ENCODE results near the gene FRMPD2.
"Not testable (repeated sequence)": the region's sequence is repeated elsewhere in the genome, so short reads cannot be mapped to it uniquely, and the experiment has no call there.

The FRMPD2 gene

DNA sequence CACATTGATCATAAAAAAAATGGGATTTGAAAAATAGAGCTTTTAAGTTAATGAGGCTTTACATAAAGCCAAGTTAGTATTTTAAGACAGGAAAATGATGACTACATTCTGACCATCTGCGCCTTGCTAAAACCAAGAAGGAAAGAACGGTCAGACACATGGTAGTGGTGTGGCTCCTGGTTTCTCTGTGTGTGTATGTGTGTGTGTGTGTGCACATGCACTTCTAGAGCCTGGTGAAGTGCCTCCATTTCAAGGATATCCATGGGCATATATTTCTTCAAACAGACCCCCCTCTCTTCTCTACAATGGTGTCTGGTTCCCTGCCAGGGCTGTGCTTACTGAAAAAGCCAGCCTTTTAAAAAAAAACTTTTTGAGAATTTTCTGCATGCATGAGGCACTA lies 80.9 kb downstream of the FRMPD2 start:
- no peak for DNase-seq (ENCODE audit: low read depth)
- H3K4me3 ChIP-seq (ENCODE audit: low read depth, low read length), result no peak overlapping the region
- TF ChIP-seq, protein P1, sequence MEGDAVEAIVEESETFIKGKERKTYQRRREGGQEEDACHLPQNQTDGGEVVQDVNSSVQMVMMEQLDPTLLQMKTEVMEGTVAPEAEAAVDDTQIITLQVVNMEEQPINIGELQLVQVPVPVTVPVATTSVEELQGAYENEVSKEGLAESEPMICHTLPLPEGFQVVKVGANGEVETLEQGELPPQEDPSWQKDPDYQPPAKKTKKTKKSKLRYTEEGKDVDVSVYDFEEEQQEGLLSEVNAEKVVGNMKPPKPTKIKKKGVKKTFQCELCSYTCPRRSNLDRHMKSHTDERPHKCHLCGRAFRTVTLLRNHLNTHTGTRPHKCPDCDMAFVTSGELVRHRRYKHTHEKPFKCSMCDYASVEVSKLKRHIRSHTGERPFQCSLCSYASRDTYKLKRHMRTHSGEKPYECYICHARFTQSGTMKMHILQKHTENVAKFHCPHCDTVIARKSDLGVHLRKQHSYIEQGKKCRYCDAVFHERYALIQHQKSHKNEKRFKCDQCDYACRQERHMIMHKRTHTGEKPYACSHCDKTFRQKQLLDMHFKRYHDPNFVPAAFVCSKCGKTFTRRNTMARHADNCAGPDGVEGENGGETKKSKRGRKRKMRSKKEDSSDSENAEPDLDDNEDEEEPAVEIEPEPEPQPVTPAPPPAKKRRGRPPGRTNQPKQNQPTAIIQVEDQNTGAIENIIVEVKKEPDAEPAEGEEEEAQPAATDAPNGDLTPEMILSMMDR (IDR thresholded peaks at IDR 0.05; ENCODE audit: low read depth, low read length, missing control alignments), result no peak
- in situ Hi-C loops (cut with HindIII; ENCODE audit: low sequenced_read_pairs), result no loop called here

DNA sequence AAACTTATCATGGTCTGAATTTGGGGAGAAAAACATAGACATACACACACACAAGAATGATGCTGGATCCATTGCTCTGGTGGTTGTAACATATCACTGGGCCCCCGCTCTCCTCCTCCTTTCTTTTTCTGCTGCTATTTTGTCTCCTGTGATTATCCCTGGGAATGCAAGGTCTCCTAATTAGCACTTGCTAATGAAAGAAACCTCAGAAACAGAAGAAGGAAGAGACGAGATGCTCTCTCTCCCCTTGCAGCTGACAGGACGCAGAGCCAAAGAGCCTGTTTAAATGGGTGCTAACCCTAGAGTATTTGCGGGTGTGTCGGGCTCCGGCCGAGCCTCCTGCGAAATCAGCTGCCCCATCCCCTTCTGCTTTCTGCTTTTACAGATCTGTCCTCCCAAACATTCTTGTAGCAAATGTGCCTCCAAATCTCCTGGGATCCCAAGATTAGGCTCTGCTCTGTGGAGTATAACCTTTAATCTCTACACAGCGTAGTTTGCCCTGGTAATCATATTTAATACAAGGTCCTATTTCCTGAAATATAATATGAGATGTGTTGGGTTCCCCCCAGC lies 81.5 kb downstream of the FRMPD2 start:
- no peak for DNase-seq (ENCODE audit: low read depth)
- in situ Hi-C loops (cut with HindIII; ENCODE audit: low sequenced_read_pairs), result no loop called here
- TF ChIP-seq, protein P1 (IDR thresholded peaks at IDR 0.05; ENCODE audit: low read depth, low read length, missing control alignments), result no peak
- H3K4me3 ChIP-seq (ENCODE audit: low read depth, low read length), result no peak overlapping the region

DNA sequence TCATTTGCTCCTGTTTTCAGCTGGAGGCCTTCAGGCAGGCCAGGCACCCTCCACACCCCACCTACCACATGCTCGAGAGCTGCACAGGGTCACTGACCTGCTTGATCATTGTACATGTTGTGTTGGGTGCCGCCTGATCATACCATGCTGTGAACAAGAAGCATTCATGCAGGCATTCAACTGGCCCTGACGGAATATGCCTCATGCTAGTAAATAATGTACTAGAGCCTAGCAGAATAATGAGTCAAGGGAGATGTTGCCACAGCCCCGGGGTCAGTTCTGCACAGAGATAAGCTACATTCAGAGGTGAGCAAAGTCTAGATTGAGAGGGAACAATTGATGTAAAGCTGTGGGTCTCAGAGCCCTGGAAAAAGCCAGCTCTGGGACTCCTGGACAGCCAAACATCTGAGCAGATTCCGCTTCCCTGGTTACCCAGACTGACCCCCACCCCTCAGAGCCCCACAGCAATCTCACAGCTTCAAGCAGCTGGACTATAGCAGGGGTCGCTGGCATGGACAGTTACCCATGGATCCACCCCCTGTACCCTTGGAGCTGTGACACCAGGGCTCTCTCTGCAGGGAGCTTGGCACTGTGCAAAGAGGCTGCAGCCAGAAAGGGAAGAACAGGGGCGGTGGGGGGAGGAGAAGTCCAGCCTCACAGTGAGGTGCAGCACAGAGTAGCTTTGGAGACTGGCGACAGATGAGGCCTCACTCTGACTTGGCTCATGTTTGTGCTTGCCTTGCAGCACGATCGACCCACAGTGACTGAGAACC lies 86.6 kb downstream of the FRMPD2 start:
- TF ChIP-seq, protein P1 (IDR thresholded peaks at IDR 0.05; ENCODE audit: low read depth, low read length, missing control alignments), result no peak
- in situ Hi-C loops (cut with HindIII; ENCODE audit: low sequenced_read_pairs), result no loop called here
- no peak for DNase-seq (ENCODE audit: low read depth)
- H3K4me3 ChIP-seq (ENCODE audit: low read depth, low read length), result no peak overlapping the region

DNA sequence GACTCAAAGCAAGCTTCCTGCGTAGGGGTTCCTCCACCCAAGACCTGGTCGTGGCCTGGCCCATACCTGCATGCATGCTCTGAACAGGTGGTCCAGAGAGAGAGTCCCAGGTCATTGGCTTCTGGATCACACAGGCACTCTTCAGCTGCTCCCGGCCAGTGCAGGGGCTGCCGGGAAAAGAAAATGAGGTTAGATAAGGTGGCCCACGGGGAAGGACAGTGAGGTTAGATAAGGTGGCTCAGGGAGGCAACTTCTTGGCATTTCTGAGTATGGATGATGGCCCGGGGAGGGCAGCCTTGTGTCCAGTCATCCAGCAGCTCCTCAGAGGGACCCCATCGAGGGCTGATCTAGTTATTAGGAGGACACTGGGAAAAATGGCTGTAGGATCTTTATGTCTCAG lies 87.4 kb downstream of the FRMPD2 start:
- in situ Hi-C loops (cut with HindIII; ENCODE audit: low sequenced_read_pairs), result no loop called here
- DNase-seq (ENCODE audit: low read depth), result no peak
- TF ChIP-seq, protein P1 (IDR thresholded peaks at IDR 0.05; ENCODE audit: low read depth, low read length, missing control alignments), result no peak
- no peak overlapping the region for H3K4me3 ChIP-seq (ENCODE audit: low read depth, low read length)

DNA sequence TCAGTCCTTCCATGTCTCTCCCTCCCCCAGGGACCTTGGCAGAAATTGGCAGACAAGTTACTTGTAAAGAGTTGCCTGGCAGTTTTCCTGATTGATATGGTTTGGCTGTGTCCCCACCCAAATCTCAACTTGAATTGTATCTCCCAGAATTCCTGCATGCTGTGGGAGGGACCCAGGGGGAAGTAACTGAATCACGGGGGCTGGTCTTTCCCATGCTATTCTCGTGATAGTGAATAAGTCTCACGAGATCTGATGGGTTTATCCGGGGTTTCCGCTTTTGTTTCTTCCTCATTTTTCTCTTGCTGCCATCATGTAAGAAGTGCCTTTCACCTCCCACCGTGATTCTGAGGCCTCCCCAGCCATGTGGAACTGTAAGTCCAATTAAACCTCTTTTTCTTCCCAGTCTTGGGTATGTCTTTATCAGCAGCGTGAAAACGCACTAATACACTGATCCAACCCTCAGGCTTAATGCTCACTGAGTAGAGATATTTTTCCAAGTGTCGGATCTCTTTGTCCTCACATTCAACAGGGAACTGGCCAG lies 88.2 kb downstream of the FRMPD2 start:
- DNase-seq (ENCODE audit: low read depth); in situ Hi-C loops (cut with HindIII; ENCODE audit: low sequenced_read_pairs); H3K4me3 ChIP-seq (ENCODE audit: low read depth, low read length): not testable (repeated sequence)

DNA sequence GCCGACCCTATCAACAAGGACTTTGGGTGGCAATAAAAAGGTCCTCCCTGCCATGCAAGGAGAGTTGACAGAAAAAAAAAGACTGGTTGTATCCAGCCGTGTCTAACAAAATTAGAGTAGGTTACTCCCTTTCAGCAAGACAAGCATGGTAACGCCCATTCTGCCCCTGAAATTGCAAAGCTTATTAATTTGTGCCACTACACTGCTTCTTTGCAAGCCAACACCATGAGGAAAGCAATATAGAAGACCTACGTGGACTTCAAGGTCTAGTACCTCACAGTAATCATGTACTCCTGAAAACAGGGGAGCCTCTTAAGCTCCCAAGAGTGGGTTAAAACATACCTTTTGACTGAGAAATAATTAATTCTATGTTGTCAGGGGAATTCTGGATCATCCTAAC lies 90.3 kb downstream of the FRMPD2 start:
- in situ Hi-C loops (cut with HindIII; ENCODE audit: low sequenced_read_pairs), result no loop called here
- no peak overlapping the region for H3K4me3 ChIP-seq (ENCODE audit: low read depth, low read length)
- TF ChIP-seq, protein P1 (IDR thresholded peaks at IDR 0.05; ENCODE audit: low read depth, low read length, missing control alignments), result no peak
- DNase-seq (ENCODE audit: low read depth), result no peak

DNA sequence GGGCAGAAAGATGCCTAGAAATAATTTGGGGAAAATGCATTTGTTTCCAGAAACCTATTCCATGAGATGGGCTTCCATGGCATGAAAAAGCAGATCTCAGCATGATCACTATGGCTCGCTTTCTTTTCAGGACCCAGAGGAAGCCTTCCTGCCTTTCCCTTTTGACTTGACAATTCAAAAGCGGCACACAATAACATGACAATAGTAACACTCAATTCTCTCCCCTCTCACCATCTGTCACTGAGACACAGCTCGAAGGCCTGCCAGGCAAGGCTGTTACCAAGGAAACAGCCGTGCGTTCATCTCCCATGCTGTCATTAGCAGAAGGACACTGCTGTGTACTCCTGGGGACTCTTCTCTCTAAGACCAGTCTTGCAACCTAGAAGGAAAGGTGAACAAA lies 101.8 kb downstream of the FRMPD2 start:
- not testable (repeated sequence) for H3K4me3 ChIP-seq (ENCODE audit: low read depth, low read length)

DNA sequence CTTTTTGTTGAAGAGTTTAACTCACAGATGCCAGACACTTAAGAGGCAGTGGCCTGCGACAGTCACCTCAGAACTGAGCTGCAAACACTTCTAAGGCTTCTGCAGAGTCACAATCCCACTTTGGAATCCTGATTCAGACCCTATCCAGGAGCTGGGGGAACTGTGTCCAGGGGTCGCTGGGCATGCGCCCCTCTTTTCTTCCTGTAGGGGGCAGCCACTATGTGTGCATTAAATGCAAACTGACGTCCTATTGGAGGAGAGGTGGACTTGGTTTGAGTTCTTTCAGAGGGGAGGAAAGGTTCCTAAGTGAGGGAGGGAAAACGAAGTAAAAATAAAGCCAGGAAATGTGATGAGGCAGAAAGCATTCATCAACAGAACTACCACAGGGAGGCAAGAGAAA lies 113.8 kb downstream of the FRMPD2 start:
- in situ Hi-C loops (cut with HindIII; ENCODE audit: low sequenced_read_pairs); H3K4me3 ChIP-seq (ENCODE audit: low read depth, low read length); DNase-seq (ENCODE audit: low read depth): not testable (repeated sequence)

More for the DNA sequence above, 101.8 kb downstream of the FRMPD2 start:
- DNase-seq (ENCODE audit: low read depth); in situ Hi-C loops (cut with HindIII; ENCODE audit: low sequenced_read_pairs): not testable (repeated sequence)

DNA sequence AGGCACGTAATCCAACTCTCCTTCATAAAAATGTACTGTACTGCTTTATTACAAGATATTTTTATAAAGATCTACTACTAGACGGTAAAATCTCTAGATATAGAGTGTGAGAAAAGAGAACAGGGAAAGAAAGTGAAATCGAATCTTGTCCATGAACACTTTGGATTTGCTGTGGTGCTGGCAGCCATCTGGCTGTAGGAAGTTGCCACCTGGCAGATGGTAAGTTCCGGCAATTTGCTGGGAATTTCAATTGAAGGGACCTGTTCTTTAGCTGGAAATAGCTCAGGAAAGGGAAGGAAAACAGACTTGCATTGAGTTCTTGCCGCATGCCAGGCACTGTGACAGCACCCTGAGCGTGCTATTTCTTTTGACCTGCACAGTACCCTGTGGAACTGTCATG lies 114.3 kb downstream of the FRMPD2 start:
- in situ Hi-C loops (cut with HindIII; ENCODE audit: low sequenced_read_pairs); H3K4me3 ChIP-seq (ENCODE audit: low read depth, low read length): not testable (repeated sequence)

DNA sequence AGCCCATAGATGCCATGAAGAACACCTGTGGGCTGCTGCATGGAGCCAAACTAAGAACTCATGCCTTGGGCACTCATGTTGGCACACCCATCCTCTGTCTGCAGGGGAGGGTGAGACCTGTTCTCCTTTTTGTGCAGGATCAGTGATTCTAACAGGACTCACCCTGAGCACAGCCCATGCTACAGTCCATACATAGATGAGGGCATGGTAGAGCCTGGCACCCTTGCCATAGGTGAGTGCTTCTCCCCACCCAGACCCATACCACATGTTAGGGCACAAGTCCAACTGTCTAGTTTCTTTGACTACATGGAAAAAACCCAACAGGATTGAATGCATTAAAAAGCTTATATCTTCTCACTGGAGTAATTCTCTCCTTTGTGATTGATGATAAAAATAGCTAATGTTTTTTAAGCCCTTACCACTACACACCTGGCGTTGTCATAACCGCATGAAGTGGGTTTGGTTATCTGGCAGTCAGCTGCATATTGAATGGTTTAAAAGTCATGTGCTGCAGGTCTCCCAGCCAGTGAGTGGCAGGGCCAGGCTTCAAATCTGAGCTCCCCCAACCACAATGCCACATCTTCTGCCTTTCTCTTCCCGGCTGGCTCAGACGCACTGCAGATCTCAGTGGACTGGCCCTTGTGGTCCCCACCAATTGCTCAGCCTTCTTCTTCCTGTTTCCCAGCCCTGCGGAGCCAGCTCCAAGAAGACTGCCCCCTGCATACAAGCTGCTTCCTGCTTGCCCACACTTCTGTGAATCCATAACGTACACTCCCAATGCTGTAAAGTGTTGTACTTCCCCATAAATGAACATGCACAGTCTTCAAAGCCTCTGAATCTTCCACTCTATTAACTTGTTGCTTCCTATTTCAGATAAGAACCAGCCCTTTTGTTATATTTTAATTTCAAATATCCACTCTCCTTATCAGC lies 120.0 kb downstream of the FRMPD2 start:
- H3K4me3 ChIP-seq (ENCODE audit: low read depth, low read length); in situ Hi-C loops (cut with HindIII; ENCODE audit: low sequenced_read_pairs); DNase-seq (ENCODE audit: low read depth): not testable (repeated sequence)

More for the DNA sequence above, 114.3 kb downstream of the FRMPD2 start:
- not testable (repeated sequence) for DNase-seq (ENCODE audit: low read depth)

DNA sequence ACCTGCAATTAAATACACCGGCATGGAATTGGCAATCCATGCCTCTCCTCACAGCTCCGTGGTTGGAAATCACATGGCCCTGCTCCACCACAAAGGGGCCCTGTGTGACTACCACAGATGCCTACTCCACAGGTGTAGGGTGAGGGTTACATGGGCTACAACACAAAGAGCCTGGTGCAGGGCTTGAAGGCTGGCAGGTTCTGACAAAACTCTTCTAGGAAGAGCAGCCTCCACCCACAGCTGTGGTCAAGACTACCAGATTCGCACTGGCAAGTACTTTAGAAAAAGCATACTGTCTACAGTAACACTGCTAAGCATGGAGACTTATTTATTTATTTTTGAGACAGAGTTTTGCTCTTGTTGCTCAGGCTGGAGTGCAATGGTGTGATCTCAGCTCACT lies 126.9 kb downstream of the FRMPD2 start:
- in situ Hi-C loops (cut with HindIII; ENCODE audit: low sequenced_read_pairs); H3K4me3 ChIP-seq (ENCODE audit: low read depth, low read length); DNase-seq (ENCODE audit: low read depth): not testable (repeated sequence)
